Hematopoietic multipotent progenitor cell (in vitro differentiated cells): Measurements from ENCODE around the gene SPTA1. TPM values are rescaled to one million over a fixed set of nuclear protein-coding genes. Genes with fewer than 3 reads are reported as not detected.
A peak's percentile ranks its signal among the peaks of the same experiment; 100 is the strongest.

Experiments used
- DNase-seq, 3 donors: peaks; one replicate each; pipeline ENCODE4 v3.0.0-alpha.2; 2011 to 2015; ENCODE audit warnings: low read depth in 2 of 3, low spot score in 2 of 3
- total RNA-seq: library from RNA; depleted of rRNA; stranded (reverse); fragments of >200 nt; gene quantifications from one replicate; pipeline ENCODE4 v1.2.3, GENCODE V29; 2012

SPTA1 gene
- total RNA-seq, 1 donor: 10.2 TPM

- DNase-seq: no peak
These were observed 106.8 kb downstream of the SPTA1 start, which contains the start of gene OR10X1 for GRCh38 chr1:158579733-158580132. Gene OR10X1, minus strand, starts transcription at chr1:158579899. Its CDS starts 0 bp downstream, at chr1:158579899.

GRCh38 chr1:158577561-158577960, 109.0 kb downstream of the SPTA1 start:
- no peak for DNase-seq

- DNase-seq: no peak
These were observed 114.3 kb downstream of the SPTA1 start for GRCh38 chr1:158572226-158572625.

- DNase-seq: no peak
These were observed 116.0 kb downstream of the SPTA1 start, which contains the start of gene OR6P1 for GRCh38 chr1:158570480-158570879. Gene OR6P1, minus strand, starts transcription at chr1:158570580. Its CDS starts 6,976 bp downstream, at chr1:158563604.

- peak in 1 of 3 donors; percentile 46 for DNase-seq
These were observed 121.9 kb downstream of the SPTA1 start for GRCh38 chr1:158564608-158565007.

- no peak for DNase-seq
These were observed 122.7 kb downstream of the SPTA1 start for GRCh38 chr1:158563853-158564252.

Other genes starting within 250 kb of the SPTA1 start
- not detected for gene OR10K1, start 224.9 kb downstream of the SPTA1 start, total RNA-seq
- not detected for gene OR10R2, start 214.5 kb downstream of the SPTA1 start, total RNA-seq
- gene OR6Y1, start 132.3 kb downstream of the SPTA1 start, total RNA-seq: under 0.01 TPM
- gene OR6P1, start 116.1 kb downstream of the SPTA1 start, total RNA-seq: not detected
- not detected for gene OR10X1, start 106.8 kb downstream of the SPTA1 start, total RNA-seq
- gene OR10Z1, start 81.4 kb downstream of the SPTA1 start, total RNA-seq: under 0.01 TPM
- not detected for gene OR6K2, start 13.9 kb upstream of the SPTA1 start, total RNA-seq
- not detected for gene OR6K3, start 34.0 kb upstream of the SPTA1 start, total RNA-seq
- gene OR6K6, start 68.0 kb upstream of the SPTA1 start, total RNA-seq: not detected
- not detected for gene OR6N1, start 85.5 kb upstream of the SPTA1 start, total RNA-seq
- gene OR6N2, start 94.5 kb upstream of the SPTA1 start, total RNA-seq: not detected
- gene MNDA, start 144.6 kb upstream of the SPTA1 start, total RNA-seq: 1.1 TPM
- gene PYHIN1, start 244.8 kb upstream of the SPTA1 start, total RNA-seq: under 0.01 TPM